ENCODE results near the gene STON2.
"Not testable (repeated sequence)": the region's sequence is repeated elsewhere in the genome, so short reads cannot be mapped to it uniquely, and the experiment has no call there.

Gene STON2

DNA sequence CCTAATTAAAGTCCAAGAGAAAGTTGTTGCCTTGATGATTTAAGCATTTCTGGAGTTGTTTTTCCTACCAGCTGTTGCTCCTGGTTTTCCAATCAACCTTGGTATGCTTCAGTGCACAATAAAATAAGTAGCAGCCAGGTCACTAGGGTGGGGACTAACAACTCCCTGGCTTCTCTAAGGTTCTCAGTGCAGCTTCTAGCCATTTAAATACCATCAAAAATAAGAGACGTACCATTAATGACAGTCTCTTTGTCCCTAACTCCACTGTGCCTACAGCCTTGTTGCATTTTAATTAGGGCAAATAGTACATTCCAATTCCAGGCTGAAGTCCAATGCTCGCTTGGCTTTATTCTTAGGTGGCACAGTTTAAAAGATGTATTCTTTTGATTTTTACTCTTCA is 11.8 kb downstream of the STON2 start:
- H3K4me3 ChIP-seq (ENCODE audit: control insufficient read depth, low read depth, low read length), result no peak overlapping the region
- no peak for TF ChIP-seq CTCF (IDR thresholded peaks at IDR 0.05; ENCODE audit: control insufficient read depth, insufficient read depth, low read depth, low read length, missing control alignments)
- DNase-seq (ENCODE audit: low read depth), result no peak

- no peak for DNase-seq (ENCODE audit: low read depth)
- TF ChIP-seq CTCF (IDR thresholded peaks at IDR 0.05; ENCODE audit: control insufficient read depth, insufficient read depth, low read depth, low read length, missing control alignments), result no peak
These were observed 13.8 kb downstream of the STON2 start for GRCh38 chr14:81386290-81386745.

DNA sequence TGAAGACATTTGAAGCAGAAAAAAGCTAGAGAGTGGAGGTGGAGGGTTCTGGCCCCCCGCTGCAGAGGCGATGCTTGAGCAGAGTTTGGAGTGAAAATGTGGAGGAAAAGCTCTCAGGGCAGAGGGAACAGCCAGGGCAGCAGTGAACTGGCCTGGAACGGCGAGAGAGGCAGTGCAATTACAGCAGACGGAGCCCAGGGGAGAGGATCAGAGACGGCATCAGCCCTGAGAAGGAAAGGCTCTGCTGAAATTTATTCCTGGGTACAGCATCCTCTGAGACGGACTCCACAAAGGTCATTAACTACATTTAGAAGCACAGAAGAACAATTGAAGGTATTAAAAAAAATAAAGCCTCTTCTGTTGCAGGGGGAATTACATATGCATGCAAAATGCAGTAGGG is 14.2 kb downstream of the STON2 start:
- no peak overlapping the region for H3K4me3 ChIP-seq (ENCODE audit: control insufficient read depth, low read depth, low read length)
- DNase-seq (ENCODE audit: low read depth), result no peak
- no peak for TF ChIP-seq CTCF (IDR thresholded peaks at IDR 0.05; ENCODE audit: control insufficient read depth, insufficient read depth, low read depth, low read length, missing control alignments)

More at GRCh38 chr14:81386290-81386745, 13.8 kb downstream of the STON2 start:
- no peak overlapping the region for H3K4me3 ChIP-seq (ENCODE audit: control insufficient read depth, low read depth, low read length)

- no peak for DNase-seq (ENCODE audit: low read depth)
- TF ChIP-seq CTCF (IDR thresholded peaks at IDR 0.05; ENCODE audit: control insufficient read depth, insufficient read depth, low read depth, low read length, missing control alignments), result no peak
- no peak overlapping the region for H3K4me3 ChIP-seq (ENCODE audit: control insufficient read depth, low read depth, low read length)
These were observed 14.7 kb downstream of the STON2 start for GRCh38 chr14:81385419-81385818.

DNA sequence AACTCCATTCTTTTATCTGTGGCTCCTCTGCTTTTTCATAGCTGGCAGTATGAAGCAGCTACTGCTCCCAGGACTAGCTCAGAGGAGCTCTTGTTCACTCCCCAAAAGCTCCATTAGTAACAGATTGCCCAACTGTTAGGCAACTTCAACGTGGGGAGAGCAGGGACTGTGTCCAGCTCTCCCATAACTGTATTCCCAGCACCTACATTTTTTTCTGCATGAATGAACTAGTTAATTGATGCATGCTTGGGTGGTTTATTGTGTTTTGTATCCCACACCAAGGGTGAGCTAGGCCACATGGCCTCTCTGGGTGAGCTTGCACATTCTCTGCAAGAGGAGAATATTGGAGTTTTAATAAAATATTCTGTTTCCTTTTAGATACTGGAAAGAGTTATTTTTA is 15.2 kb downstream of the STON2 start:
- no peak for DNase-seq (ENCODE audit: low read depth)
- H3K4me3 ChIP-seq (ENCODE audit: control insufficient read depth, low read depth, low read length), result no peak overlapping the region
- TF ChIP-seq CTCF (IDR thresholded peaks at IDR 0.05; ENCODE audit: control insufficient read depth, insufficient read depth, low read depth, low read length, missing control alignments), result no peak

DNA sequence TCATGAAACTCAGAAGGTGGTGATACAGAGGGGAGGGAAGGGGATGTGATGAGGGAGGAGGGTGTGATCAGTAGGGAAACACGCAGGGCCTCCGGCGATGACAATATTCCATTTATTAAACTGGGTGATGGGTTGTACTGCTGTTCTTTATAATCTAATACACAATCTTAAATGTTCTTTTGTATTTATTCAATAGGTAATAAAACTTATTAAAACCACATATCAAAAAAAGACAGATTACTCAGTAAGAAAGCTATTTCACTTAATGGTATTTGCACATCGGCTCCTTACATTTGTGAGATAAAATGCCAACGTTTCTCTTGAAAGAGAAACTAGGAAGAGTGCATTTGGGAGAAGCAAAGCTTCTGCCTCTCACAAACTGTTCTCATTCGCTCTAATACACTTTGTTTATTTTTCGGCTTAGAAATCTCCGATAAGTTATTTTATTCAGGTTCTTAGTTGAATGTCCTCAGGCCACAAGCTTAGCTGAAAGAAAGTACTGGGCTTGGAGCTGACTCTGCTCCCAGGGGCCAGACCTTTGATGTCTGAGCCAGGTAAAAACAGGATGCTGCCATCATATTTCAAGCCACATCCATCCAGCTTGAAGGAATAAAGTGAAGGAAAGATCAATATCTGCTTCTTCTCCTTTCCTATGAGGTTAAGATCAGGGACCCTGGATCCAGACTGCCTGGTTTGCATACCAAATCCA is 17.5 kb downstream of the STON2 start:
- TF ChIP-seq CTCF (IDR thresholded peaks at IDR 0.05; ENCODE audit: control insufficient read depth, insufficient read depth, low read depth, low read length, missing control alignments), result no peak
- no peak for DNase-seq (ENCODE audit: low read depth)
- no peak overlapping the region for H3K4me3 ChIP-seq (ENCODE audit: control insufficient read depth, low read depth, low read length)

DNA sequence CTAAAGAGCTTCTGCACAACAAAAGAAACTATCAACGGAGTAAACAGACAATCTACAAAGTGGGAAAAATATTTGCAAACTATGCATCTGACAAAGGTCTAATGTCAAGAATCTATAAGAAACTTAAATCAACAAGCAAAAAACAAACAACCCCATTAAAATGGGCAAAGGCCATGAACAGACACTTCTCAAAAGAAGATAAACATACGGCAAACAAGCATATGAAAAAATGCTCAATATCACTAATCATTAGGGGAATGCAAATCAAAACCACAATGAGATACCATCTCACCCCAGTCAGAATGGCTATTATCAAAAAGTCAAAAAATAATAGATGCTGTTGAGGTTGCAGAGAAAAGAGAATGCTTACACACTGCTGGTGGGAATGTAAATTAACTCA is 20.1 kb downstream of the STON2 start:
- not testable (repeated sequence) for DNase-seq (ENCODE audit: low read depth)

More for the DNA sequence above, 20.1 kb downstream of the STON2 start:
- H3K4me3 ChIP-seq (ENCODE audit: control insufficient read depth, low read depth, low read length), result not testable (repeated sequence)

All from AG09309 (cell line).